ENCODE measurements around the gene DAZ4. TPM values are rescaled to one million over a fixed set of nuclear protein-coding genes. Genes with fewer than 3 reads are reported as not detected.

DAZ4 gene
- total RNA-seq, 5 donors from 2014 or later (not counting 1 experiment from before 2014, with no cell fraction given), result not detected

Other genes with a start within 250 kb of the DAZ4 start
- not detected for gene BPY2B, start 215.9 kb upstream of the DAZ4 start, total RNA-seq
- gene DAZ3, start 20.5 kb upstream of the DAZ4 start, total RNA-seq, result not detected
- not detected for gene BPY2C, start 218.2 kb downstream of the DAZ4 start, total RNA-seq

Measured in T-cell (primary cell).